ENCODE measurements around the gene TOP2A. TPM values are rescaled to one million over a fixed set of nuclear protein-coding genes. Genes with fewer than 3 reads are reported as not detected.

TOP2A gene
- polyA plus RNA-seq, 4 donors, result 1.1 to 69.9 (median 20.3) TPM

GRCh38 chr17:40440166-40440565 lies 22.5 kb upstream of the TOP2A start:
- H3K9me3 ChIP-seq (ENCODE audit: control insufficient read depth in 2 of 2, insufficient read depth in 1 of 2, low read depth in 1 of 2, low read length in 1 of 2), result no peaks in the 10 kb centered on the region
- WGBS, 3 donors, result 83 to 88% (median 83%) methylated on average over 4 of the region's 4 CpGs
- H3K36me3 ChIP-seq (ENCODE audit: control insufficient read depth in 3 of 3, insufficient read depth in 2 of 3, low read depth in 1 of 3, low read length in 3 of 3), result no peaks in the 10 kb centered on the region
- DNase-seq (no peak), FAIRE-seq (no peak)
- H3K4me1 ChIP-seq (ENCODE audit: control insufficient read depth in 3 of 3, insufficient read depth in 2 of 3, low read depth in 1 of 3, low read length in 2 of 3), result peaks cover 0 to 15% (median 3%) of the 10 kb centered on the region in 3 donors
- peaks cover 0 to 17% (median 0%) of the 10 kb centered on the region in 3 donors for H3K27me3 ChIP-seq (ENCODE audit: control insufficient read depth in 3 of 3, insufficient read depth in 3 of 3, low read length in 3 of 3)
- H3K27ac ChIP-seq (ENCODE audit: low read depth in 1 of 3, low read length in 2 of 3), result no peak overlapping the region
- no peak overlapping the region for H3K4me3 ChIP-seq (ENCODE audit: low read depth in 1 of 3, low read length in 3 of 3)

GRCh38 chr17:40437095-40437732 lies 19.5 kb upstream of the TOP2A start:
- no peaks in the 10 kb centered on the region for H3K4me1 ChIP-seq (ENCODE audit: control insufficient read depth in 3 of 3, insufficient read depth in 2 of 3, low read depth in 1 of 3, low read length in 2 of 3)
- no peaks in the 10 kb centered on the region for H3K9me3 ChIP-seq (ENCODE audit: control insufficient read depth in 2 of 2, insufficient read depth in 1 of 2, low read depth in 1 of 2, low read length in 1 of 2)
- FAIRE-seq (no peak), DNase-seq (no peak)
- no peak overlapping the region for H3K4me3 ChIP-seq (ENCODE audit: low read depth in 1 of 3, low read length in 3 of 3)
- 86 to 88% (median 88%) methylated on average over 5 of the region's 5 CpGs for WGBS, 3 donors
- no peaks in the 10 kb centered on the region for H3K36me3 ChIP-seq (ENCODE audit: control insufficient read depth in 3 of 3, insufficient read depth in 2 of 3, low read depth in 1 of 3, low read length in 3 of 3)
- H3K27me3 ChIP-seq (ENCODE audit: control insufficient read depth in 3 of 3, insufficient read depth in 3 of 3, low read length in 3 of 3), result no peaks in the 10 kb centered on the region
- no peak overlapping the region for H3K27ac ChIP-seq (ENCODE audit: low read depth in 1 of 3, low read length in 2 of 3)

GRCh38 chr17:40436636-40437035 lies 18.9 kb upstream of the TOP2A start:
- no peak overlapping the region for H3K27ac ChIP-seq (ENCODE audit: low read depth in 1 of 3, low read length in 2 of 3)
- H3K4me3 ChIP-seq (ENCODE audit: low read depth in 1 of 3, low read length in 3 of 3), result no peak overlapping the region
- H3K9me3 ChIP-seq (ENCODE audit: control insufficient read depth in 2 of 2, insufficient read depth in 1 of 2, low read depth in 1 of 2, low read length in 1 of 2), result no peaks in the 10 kb centered on the region
- no peaks in the 10 kb centered on the region for H3K4me1 ChIP-seq (ENCODE audit: control insufficient read depth in 3 of 3, insufficient read depth in 2 of 3, low read depth in 1 of 3, low read length in 2 of 3)
- no peaks in the 10 kb centered on the region for H3K27me3 ChIP-seq (ENCODE audit: control insufficient read depth in 3 of 3, insufficient read depth in 3 of 3, low read length in 3 of 3)
- H3K36me3 ChIP-seq (ENCODE audit: control insufficient read depth in 3 of 3, insufficient read depth in 2 of 3, low read depth in 1 of 3, low read length in 3 of 3), result no peaks in the 10 kb centered on the region
- DNase-seq (no peak), FAIRE-seq (no peak)
- 67 to 73% (median 70%) methylated on average over 5 of the region's 5 CpGs for WGBS, 3 donors

GRCh38 chr17:40433551-40434415 lies 16.1 kb upstream of the TOP2A start:
- FAIRE-seq, result no peak
- no peak for DNase-seq
- Histone ChIP-seq H3K4me1 (ENCODE audit: control insufficient read depth in 3 of 3, insufficient read depth in 2 of 3, low read depth in 1 of 3, low read length in 2 of 3) (no peaks in the 10 kb centered on the region), H3K4me3 (ENCODE audit: low read depth in 1 of 3, low read length in 3 of 3) (no peak overlapping the region), H3K36me3 (ENCODE audit: control insufficient read depth in 3 of 3, insufficient read depth in 2 of 3, low read depth in 1 of 3, low read length in 3 of 3) (no peaks in the 10 kb centered on the region), H3K27ac (ENCODE audit: low read depth in 1 of 3, low read length in 2 of 3) (peak overlapping the region in 2 of 3 donors; percentile 60 to 65), H3K9me3 (ENCODE audit: control insufficient read depth in 2 of 2, insufficient read depth in 1 of 2, low read depth in 1 of 2, low read length in 1 of 2) (no peaks in the 10 kb centered on the region), H3K27me3 (ENCODE audit: control insufficient read depth in 3 of 3, insufficient read depth in 3 of 3, low read length in 3 of 3) (no peaks in the 10 kb centered on the region)
- 84 to 91% (median 90%) methylated on average over 6 of the region's 6 CpGs for WGBS, 3 donors

- Histone ChIP-seq H3K27me3 (ENCODE audit: control insufficient read depth in 3 of 3, insufficient read depth in 3 of 3, low read length in 3 of 3) (no peaks in the 10 kb centered on the region), H3K36me3 (ENCODE audit: control insufficient read depth in 3 of 3, insufficient read depth in 2 of 3, low read depth in 1 of 3, low read length in 3 of 3) (no peaks in the 10 kb centered on the region), H3K27ac (ENCODE audit: low read depth in 1 of 3, low read length in 2 of 3) (peak overlapping the region in 2 of 3 donors; percentile 60 to 65), H3K4me3 (ENCODE audit: low read depth in 1 of 3, low read length in 3 of 3) (no peak overlapping the region), H3K9me3 (ENCODE audit: control insufficient read depth in 2 of 2, insufficient read depth in 1 of 2, low read depth in 1 of 2, low read length in 1 of 2) (no peaks in the 10 kb centered on the region), H3K4me1 (ENCODE audit: control insufficient read depth in 3 of 3, insufficient read depth in 2 of 3, low read depth in 1 of 3, low read length in 2 of 3) (no peaks in the 10 kb centered on the region)
- FAIRE-seq, result no peak
- WGBS, 3 donors, result 62 to 74% (median 68%) methylated on average over 2 of the region's 2 CpGs
- DNase-seq, result peak in 1 of 2 donors; percentile 36
Observed at GRCh38 chr17:40432864-40433528, 15.3 kb upstream of the TOP2A start.

GRCh38 chr17:40431231-40431602 lies 13.5 kb upstream of the TOP2A start:
- Histone ChIP-seq H3K9me3 (ENCODE audit: control insufficient read depth in 2 of 2, insufficient read depth in 1 of 2, low read depth in 1 of 2, low read length in 1 of 2) (no peaks in the 10 kb centered on the region), H3K27me3 (ENCODE audit: control insufficient read depth in 3 of 3, insufficient read depth in 3 of 3, low read length in 3 of 3) (no peaks in the 10 kb centered on the region), H3K4me3 (ENCODE audit: low read depth in 1 of 3, low read length in 3 of 3) (no peak overlapping the region), H3K4me1 (ENCODE audit: control insufficient read depth in 3 of 3, insufficient read depth in 2 of 3, low read depth in 1 of 3, low read length in 2 of 3) (no peaks in the 10 kb centered on the region), H3K27ac (ENCODE audit: low read depth in 1 of 3, low read length in 2 of 3) (no peak overlapping the region), H3K36me3 (ENCODE audit: control insufficient read depth in 3 of 3, insufficient read depth in 2 of 3, low read depth in 1 of 3, low read length in 3 of 3) (no peaks in the 10 kb centered on the region)
- WGBS, 3 donors, result 89 to 96% (median 91%) methylated on average over 3 of the region's 3 CpGs
- FAIRE-seq, result no peak
- DNase-seq, result no peak

- DNase-seq (no peak), FAIRE-seq (no peak)
- H3K27me3 ChIP-seq (ENCODE audit: control insufficient read depth in 3 of 3, insufficient read depth in 3 of 3, low read length in 3 of 3), result no peaks in the 10 kb centered on the region
- H3K27ac ChIP-seq (ENCODE audit: low read depth in 1 of 3, low read length in 2 of 3), result no peak overlapping the region
- no peaks in the 10 kb centered on the region for H3K9me3 ChIP-seq (ENCODE audit: control insufficient read depth in 2 of 2, insufficient read depth in 1 of 2, low read depth in 1 of 2, low read length in 1 of 2)
- no peaks in the 10 kb centered on the region for H3K4me1 ChIP-seq (ENCODE audit: control insufficient read depth in 3 of 3, insufficient read depth in 2 of 3, low read depth in 1 of 3, low read length in 2 of 3)
- no peak overlapping the region for H3K4me3 ChIP-seq (ENCODE audit: low read depth in 1 of 3, low read length in 3 of 3)
- WGBS, 3 donors, result 89 to 93% (median 92%) methylated on average over 10 of the region's 10 CpGs
- H3K36me3 ChIP-seq (ENCODE audit: control insufficient read depth in 3 of 3, insufficient read depth in 2 of 3, low read depth in 1 of 3, low read length in 3 of 3), result no peaks in the 10 kb centered on the region
Observed at GRCh38 chr17:40430272-40431230, 12.9 kb upstream of the TOP2A start.

- Histone ChIP-seq H3K4me3 (ENCODE audit: low read depth in 1 of 3, low read length in 3 of 3) (no peak overlapping the region), H3K27me3 (ENCODE audit: control insufficient read depth in 3 of 3, insufficient read depth in 3 of 3, low read length in 3 of 3) (no peaks in the 10 kb centered on the region), H3K4me1 (ENCODE audit: control insufficient read depth in 3 of 3, insufficient read depth in 2 of 3, low read depth in 1 of 3, low read length in 2 of 3) (no peaks in the 10 kb centered on the region), H3K36me3 (ENCODE audit: control insufficient read depth in 3 of 3, insufficient read depth in 2 of 3, low read depth in 1 of 3, low read length in 3 of 3) (no peaks in the 10 kb centered on the region), H3K9me3 (ENCODE audit: control insufficient read depth in 2 of 2, insufficient read depth in 1 of 2, low read depth in 1 of 2, low read length in 1 of 2) (no peaks in the 10 kb centered on the region), H3K27ac (ENCODE audit: low read depth in 1 of 3, low read length in 2 of 3) (no peak overlapping the region)
- DNase-seq, result no peak
- no peak for FAIRE-seq
Observed at GRCh38 chr17:40427002-40427491, 9.4 kb upstream of the TOP2A start.

Measured in small intestine (tissue), 7 donors.